Jurkat, Clone E6-1 (cell line): ENCODE results near the gene RIMKLB.
"Not testable (repeated sequence)": the region's sequence is repeated elsewhere in the genome, so short reads cannot be mapped to it uniquely, and the experiment has no call there.

ENCODE experiments used
- DNase-seq: peaks from one replicate; pipeline ENCODE4 v3.0.0-alpha.2; 2011; ENCODE audit warnings: low read depth, low spot score
- H3K4me3 ChIP-seq: 2 replicates; pipeline ENCODE4 v1.5.1; 2011; ENCODE audit warnings: mild to moderate bottlenecking, low read length, control low read depth, moderate library complexity

Gene RIMKLB

DNA sequence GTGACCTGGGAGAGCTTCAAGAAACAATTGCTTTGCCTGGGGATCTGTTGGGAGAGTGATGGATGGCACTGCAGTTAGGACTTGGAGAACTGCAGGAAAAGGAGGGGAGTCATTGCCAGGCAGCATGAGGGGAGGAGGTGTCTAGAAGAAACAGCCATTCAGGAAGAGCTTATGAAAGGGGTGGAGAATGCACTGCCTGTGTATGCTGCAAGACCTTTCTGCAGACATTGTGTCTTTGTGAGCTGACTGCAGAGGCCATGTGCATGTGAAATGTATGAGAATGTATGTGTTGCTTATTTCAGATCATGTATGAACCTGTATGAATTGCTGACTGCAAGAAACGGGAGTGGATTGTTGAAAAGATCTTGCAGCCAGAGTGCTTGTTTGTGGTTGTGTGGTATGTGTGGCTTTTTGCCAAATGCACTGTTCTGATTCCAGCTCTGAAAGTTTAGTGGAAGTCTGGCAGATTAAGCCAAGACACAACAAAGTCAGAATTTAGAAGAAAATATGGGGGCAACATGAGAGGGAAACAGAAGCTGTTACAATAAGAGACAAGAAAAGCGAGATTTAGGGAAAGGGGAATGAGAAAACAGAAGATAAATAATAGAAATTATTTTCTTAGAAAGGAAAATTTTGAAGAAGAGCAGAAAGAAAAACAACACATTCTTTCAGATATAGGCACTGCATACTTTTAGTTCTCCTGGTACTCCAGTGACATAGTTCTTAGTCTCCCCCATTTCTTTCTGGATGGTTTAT lies 9.8 kb upstream of the RIMKLB start:
- H3K4me3 ChIP-seq, result no peak overlapping the region
- peak; percentile 66 for DNase-seq

DNA sequence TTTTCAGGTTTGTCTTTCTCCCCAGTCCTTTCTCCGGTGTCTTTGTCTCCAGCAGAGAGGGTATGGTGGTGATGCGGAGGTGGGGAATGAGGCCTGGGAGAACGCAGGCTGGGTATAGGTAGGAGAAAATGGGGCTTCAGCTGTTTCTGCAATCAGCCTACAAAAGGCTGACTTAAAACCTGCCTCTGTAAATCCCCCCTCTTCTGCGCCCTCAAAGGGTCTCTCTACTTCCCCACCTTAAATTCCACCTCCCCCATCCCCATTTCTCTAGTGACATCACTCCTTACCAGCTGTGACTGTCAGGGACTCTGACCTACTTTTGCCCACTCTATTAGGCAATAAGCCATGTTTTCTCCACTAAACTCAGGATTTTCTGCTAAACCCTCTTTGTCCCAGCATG lies 8.1 kb upstream of the RIMKLB start:
- H3K4me3 ChIP-seq, result no peak overlapping the region
- no peak for DNase-seq

DNA sequence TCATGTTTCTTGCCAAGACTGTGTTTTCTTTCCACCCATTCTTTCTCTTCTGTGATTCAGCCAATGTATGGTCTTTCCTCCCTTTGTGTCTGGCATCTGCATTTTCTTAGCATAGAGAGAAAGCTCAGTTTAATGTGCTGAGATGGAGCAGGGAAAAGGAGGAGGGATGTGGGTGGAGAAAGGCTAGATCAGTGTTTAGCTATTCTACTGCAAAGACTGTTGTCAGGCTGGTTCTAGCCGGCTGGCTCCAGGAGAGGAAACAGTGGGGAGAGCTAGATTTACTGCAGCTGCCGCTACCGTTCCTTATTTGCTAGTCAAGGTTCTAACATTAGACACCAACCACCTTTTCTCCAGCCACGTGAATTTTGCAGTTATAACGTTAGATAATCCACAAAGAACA lies 5.2 kb upstream of the RIMKLB start:
- no peak overlapping the region for H3K4me3 ChIP-seq
- peak; percentile 24 for DNase-seq

DNA sequence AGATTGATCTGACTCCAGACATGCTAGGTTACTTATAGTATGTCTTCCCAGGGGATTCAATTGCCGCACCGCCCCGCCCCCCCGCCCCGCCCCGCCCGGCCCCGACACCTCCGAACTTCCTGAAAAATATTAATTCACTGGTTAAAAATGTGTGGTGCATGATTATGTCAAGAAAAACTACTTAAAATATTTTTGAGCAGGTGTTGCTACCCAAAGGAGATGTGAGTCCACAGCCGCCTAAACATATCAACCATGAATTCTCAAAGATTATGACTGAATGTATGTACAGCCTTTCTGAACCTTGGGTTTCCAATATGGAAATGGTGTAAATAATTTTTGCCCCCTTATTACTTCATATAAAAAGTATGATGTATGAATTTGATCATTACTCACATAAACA lies 2.7 kb upstream of the RIMKLB start:
- H3K4me3 ChIP-seq, result no peak overlapping the region
- no peak for DNase-seq

DNA sequence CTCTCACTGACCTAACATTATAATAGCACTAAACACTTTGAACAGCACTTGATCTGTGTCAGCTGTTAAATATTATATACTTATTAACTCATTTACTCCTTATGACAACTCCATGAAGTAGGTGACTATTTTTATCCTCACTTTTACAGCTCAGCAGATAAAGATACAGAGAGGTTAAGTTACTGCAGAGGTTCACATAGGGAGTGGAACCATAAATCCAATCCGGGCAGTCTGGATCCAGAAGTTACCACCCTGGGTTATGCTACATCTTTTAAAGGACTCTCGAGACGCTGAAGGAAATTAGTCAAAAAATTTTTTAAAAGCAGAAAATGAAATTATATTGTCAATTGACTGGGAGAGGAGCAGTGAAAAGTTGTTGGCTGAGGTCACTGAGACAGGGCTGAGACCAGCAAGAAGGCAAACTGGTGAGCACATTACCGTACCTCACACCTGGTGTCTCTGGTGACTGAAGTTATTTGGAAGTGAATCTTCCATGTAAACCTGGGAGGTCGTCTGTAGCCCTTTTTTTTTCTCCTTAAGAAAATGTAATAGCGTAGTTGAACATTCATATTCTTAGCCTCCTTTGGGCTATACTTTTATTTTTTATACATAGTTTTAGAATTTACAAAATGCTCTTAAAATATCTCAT lies 1.2 kb upstream of the RIMKLB start:
- peak overlapping the region; percentile 74 for H3K4me3 ChIP-seq
- DNase-seq, result no peak

DNA sequence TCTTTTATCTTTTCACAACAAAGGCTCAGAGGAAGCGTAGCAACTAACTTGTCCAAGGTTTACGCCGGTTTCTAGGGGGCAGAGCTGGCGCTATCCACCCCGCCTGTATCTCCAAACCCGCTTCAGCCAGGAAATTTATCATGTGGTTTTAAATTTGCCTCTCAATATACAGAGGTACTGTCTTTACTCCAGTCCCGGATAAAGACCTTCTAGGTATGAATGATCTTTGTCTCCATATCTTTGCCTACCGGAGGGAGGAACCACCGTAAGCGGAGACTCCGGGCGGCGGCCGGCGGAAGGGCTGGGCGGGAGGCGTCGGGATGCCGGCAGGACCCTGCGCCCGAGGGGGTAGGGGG lies 693 bp upstream of the RIMKLB start:
- peak; percentile 17 for DNase-seq

DNA sequence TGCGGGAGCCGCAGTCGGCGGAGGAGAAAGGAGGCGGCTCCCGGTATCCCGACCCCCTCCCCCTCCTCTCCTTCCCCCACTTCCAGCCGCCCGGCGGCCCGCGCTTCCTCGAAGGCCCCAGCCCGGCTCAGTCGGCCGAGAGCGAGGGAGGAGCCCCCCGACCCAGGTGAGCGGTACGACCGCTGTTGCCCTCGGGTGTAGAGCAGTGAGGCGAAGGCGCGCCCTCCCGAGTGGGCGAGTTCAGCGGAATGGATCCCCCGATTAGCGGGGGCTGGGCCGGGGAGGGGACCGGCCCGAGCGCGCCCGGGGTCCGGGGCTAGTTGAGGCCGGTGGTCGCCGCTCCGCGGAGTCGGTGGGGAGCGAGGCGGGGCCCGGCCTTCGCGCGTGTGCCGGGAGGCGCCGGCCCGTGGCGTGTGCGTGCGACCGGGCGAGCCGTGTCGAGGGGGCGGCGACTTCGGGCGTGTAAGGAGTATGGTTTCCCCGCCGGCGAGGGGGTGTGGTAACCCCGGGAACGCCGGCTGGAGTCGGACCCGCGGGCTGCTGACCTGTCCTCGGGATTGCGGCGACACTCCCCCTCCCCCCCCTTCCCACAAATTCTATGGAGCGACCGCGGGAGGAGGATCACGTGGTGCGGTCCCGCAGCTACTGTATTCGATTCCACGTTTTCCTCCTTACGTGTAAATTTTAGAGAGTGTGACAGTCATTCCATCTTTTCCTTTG lies 501 bp downstream of the RIMKLB start:
- peak overlapping the region; percentile 76 for H3K4me3 ChIP-seq
- DNase-seq, result no peak

More for the DNA sequence above, 693 bp upstream of the RIMKLB start:
- H3K4me3 ChIP-seq, result peak overlapping the region; percentile 74

DNA sequence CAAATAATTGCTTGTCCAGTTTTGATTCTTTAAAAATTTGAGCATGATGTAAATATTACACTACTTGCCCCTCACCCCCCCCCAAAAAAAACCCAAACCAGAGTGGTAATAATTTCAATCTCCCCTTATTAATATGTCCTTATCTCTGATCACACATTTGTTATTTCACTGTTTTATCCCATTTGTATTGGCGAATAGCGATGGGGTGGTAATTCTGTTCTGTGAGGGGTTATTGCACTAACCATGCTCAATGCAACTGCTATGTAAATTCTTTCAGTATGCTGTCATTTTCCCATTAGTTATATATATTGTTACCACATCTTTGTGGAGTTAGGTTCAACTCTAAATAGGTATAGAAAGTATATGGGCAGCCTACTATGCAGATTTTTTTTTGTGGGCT lies 1.1 kb downstream of the RIMKLB start:
- no peak for DNase-seq
- peak overlapping the region; percentile 76 for H3K4me3 ChIP-seq

DNA sequence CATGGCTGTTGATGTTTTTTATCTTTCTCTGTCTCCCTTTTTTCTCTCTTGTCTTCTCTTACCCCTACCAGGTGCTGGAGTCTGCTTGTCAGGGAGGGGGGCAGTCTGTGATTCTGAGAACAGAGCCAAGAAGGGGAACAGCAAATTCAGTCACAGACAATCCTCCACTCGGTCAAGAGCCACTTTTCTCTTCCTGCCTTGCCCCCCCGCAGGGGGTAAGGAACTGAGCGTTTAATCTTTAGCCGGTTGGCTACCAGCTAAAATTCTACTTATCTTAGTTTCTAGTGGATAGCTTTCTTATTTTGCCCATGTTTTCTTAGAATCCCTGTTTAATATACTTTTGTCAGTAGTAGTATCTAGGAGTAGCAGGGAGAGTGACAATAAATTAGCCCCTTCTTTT lies 1.9 kb downstream of the RIMKLB start:
- DNase-seq, result no peak
- no peak overlapping the region for H3K4me3 ChIP-seq

DNA sequence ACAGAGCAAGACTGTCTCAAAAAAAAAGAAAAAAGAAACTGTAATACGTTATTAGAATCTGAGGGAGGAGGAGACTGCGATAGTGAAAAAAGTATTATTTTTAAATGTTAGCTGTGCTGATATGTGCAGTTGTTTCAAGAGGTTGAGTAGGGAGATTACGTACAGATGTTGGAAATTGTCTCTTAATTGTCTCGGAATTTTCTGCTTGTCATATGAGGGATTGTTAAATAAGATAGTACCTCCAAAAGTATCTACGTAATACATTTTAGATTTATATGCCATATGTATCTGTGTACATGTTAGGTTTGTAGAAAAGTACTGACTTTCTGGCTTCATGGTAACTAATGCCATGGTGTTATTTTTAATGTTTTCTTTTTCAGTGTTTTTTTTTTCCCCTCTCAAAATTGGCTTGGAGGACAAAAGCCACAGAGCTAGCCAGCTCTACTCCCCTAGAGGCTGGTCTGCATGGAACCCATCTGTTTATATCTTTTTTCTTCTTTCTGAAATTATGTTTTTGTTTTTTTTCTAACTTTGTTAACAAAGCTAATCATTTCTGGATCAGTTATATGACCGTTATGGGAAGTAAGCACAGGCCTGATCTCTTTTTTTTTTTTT lies 3.4 kb downstream of the RIMKLB start:
- H3K4me3 ChIP-seq, result no peak overlapping the region

DNA sequence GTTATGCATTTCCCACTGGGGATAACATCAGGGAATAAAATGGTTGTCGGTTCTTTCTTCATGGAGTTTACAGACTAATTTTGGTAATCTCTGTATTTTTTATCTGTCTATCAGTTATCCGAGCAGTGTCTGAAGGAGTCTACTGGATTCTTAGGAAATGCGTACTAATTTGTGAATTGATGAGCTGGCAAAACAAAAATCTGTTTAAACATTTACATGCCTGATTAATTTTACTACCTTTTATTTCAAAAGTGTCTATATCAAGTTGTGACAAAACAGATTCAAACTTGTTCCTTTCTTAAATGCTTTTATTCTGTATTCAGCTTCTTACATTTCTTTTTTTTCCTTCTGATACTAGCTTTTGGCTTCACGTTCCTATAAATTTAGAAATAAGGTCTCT lies 4.4 kb downstream of the RIMKLB start:
- no peak for DNase-seq
- H3K4me3 ChIP-seq, result no peak overlapping the region

More for the DNA sequence above, 3.4 kb downstream of the RIMKLB start:
- DNase-seq, result no peak

DNA sequence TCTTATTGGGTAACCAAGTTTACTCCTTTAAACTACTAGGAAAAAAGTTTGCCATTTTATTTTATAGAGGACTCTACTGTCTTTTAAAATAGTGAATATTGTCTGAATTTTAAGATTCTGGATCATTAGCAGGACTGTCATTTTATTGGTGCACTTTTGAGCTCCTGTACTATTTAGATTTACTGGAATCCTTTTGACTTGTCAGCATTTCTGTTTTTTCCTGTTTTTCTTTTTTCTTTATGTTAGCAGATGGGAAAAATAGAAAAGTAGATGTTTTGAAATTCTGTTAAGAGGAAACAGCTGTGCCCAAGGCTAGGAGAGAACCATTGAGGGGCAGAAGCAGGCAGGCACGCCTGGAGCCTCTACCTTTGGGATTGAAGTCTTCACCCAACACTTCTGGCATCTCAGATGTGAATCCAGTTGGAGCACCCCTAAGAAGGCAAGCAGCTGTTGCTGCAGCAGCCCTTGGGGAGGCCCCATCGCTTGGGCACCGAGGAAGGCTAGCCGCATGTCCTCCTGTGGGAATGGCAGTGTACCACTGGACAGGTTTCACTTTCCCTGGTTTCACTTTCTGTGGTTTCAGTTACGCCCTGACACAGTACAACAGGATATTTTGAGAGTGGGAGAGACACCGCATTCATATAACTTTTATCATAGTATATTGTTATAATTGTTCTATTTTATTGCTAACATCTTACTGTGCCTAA lies 11.5 kb downstream of the RIMKLB start:
- DNase-seq, result no peak

DNA sequence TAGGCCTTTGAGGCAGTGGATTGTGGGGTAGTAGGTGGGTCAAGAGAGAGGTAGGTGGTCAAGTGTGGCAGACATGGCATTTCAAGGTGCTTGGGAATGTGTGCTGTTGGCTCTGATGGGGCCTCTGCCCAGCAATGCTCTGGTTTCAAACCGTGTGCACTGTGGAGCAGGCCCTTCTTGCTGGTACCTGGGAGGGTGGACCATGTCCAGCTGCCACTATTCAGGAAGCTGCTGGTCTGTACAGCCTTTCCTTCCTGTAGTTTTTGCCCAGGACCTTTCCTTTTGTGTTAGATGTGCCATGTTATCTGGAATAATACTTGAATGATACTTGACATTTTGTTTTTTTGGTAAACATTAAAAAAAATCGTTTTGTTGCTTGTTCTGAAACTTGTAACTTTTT lies 14.8 kb downstream of the RIMKLB start:
- no peak for DNase-seq
- H3K4me3 ChIP-seq, result no peak overlapping the region

More for the DNA sequence above, 11.5 kb downstream of the RIMKLB start:
- no peak overlapping the region for H3K4me3 ChIP-seq

DNA sequence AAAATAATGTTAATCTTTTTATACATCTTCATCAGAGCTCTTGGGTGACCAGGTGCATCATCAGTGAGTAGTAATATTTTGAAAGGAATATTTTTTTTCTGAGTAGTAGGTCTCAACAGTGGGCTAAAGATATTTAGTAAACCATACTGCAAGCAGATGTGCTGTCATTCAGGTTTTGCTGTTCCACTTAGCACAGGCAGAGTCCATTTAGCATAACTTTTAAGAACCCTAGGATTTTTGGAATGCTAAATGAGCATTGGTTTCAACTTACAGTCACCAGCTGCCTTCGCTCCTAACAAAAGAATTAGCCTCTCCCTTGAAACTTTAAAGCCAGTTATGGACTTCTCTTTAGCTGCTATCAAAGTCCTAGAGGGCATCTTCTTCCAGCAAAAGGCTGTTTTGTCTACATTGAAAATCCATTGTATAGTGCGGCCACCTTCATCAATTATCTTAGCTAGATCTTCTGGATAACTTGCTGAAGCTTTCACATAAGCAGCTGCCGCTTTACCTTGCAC lies 24.6 kb downstream of the RIMKLB start:
- DNase-seq, result no peak
- H3K4me3 ChIP-seq, result no peak overlapping the region

DNA sequence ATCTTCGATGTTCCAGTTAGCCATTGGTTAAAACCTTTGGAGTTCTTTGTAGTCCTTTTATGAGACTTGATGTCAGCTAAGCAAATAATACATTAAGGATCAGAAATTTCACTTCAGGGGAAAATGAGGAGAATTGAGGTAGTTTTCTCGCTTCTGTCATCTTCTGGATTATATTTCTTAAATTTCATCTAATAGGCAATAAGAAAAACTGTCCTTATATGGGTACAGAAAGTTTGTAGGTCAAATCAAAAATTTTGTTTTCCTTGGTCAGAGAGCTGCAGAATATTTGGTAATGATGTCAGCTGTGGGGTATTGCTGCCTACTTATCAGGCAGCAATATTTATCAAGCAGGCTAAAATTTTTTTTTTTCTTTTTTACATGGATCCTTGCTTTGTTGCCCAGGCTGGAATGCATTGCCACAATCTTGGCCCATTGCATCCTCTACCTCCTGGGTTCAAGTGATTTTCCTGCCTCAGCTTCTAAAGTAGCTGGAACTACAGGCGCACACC lies 37.1 kb downstream of the RIMKLB start:
- DNase-seq, result no peak
- H3K4me3 ChIP-seq, result no peak overlapping the region

DNA sequence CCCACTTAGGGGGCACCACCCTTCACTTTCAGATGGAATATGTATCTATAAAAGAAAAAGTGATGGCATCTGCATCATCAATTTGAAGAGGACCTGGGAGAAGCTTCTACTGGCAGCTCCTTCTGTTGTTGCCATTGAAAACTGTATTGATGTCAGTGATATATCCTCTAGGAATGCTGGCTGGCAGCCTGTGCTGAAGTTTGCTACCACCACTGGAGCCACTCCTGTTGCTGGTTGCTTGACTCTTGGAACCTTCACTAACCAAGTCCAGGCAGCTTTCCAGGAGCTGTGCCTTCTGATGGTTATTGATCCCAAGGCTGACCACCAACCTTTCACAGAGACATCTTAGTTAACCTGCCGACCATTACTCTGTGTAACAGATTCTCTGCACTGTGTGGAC lies 44.7 kb downstream of the RIMKLB start:
- DNase-seq, result no peak
- no peak overlapping the region for H3K4me3 ChIP-seq

DNA sequence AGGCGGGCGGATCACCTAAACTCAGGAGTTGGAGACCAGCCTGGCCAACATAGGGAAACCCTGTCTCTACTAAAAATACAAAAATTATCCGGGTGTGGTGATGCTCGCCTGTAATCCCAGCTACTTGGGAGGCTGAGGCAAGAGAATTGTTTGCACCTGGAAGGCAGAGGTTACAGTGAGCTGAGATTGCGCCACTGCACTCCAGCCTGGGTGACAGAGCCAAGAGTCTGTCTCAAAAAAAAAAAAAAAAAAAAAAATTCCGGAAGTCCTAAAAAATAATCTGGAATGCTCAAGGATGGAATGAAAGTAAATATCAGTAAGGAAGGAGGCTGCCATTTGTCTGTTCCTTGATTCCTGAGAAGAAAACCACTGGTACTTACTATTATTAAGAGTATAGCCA lies 45.3 kb downstream of the RIMKLB start:
- not testable (repeated sequence) for H3K4me3 ChIP-seq, DNase-seq

DNA sequence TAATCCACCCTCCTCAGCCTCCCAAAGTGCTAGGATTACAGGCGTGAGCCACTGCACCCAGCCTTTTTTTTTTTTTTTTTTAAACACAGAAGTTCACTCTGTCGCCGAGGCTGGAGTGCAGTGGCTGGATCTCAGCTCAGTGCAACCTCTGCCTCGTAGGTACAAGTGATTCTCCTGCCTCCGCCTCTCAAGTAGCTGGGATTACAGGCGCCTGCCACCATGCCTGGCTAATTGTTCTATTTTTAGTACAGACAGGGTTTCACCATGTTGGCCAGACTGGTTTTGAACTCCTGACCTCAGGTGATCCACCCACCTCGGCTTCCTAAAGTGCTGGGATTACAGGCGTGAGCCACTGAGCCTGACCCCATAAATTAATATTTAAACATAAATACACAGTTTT lies 47.8 kb downstream of the RIMKLB start:
- H3K4me3 ChIP-seq, DNase-seq: not testable (repeated sequence)

DNA sequence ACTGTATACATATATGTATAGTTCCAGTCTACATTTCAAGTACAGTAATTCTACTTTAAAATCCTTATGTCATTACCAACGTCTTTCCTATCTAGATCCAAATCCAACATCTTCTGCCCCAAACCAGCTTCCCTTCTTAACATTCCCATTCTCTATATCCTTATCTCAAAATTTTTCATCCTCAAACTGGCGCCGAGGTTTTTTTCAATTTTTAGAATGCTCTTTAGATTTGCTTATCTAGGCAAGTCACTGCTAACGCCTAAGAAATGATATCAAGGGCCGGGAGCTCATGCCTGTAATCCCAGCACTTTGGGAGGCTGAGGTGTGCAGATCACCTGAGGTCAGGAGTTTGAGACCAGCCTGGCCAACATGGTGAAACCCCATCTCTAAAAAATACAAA lies 48.3 kb downstream of the RIMKLB start:
- DNase-seq, result no peak
- H3K4me3 ChIP-seq, result no peak overlapping the region
